SK-N-SH (cell line): ENCODE measurements around the gene SH3RF1. TPM values are rescaled to one million over a fixed set of nuclear protein-coding genes. Genes with fewer than 3 reads are reported as not detected.

Experiments used
- CTCF ChIA-PET: fragments of 300-600, 350-600 bp; formaldehyde crosslinking; extraction: SDS; loops from one replicate; lab custom pipeline; 2021; lab: Yijun Ruan, JAX
- POLR2A ChIA-PET: fragments of 350-600 bp; sonication (Branson Sonifier 250); formaldehyde crosslinking; extraction: SDS; loops from one replicate; lab custom pipeline; 2020; ENCODE audit warnings: antibody characterized with exemption, inconsistent platforms; lab: Yijun Ruan, JAX
- DNase-seq: peaks from one replicate; pipeline ENCODE4 v3.0.0; 2012
- H2AFZ ChIP-seq: fragments of 200-600 bp; sonication (generic); 2 replicates; pipeline ENCODE4 v1.8.1; 2016; ENCODE audit warnings: antibody characterized with exemption, mild to moderate bottlenecking, low read depth
- H3F3A ChIP-seq: fragments of 200-600 bp; sonication (generic); replicated peaks from 2 replicates; pipeline ENCODE3; 2016; ENCODE audit warnings: antibody characterized with exemption, mild to moderate bottlenecking; ENCODE audit not compliant: insufficient read depth
- H3K27ac ChIP-seq, 2 experiments: fragments of 200-500 bp in 1 of 2; fragments of 200-600 bp in 1 of 2; sonication (Bioruptor generic) in 1 of 2; sonication (generic), shearing (Covaris generic) in 1 of 2; 2 replicates each; pipeline versions ENCODE4 v1.5.1 to v1.6.1; 2014 to 2016; ENCODE audit warnings: low read depth in 2 of 2, inconsistent platforms in 1 of 2, low read length in 1 of 2, mild to moderate bottlenecking in 1 of 2, mixed read lengths in 1 of 2
- H3K27me3 ChIP-seq: fragments of 200-600 bp; sonication (generic), shearing (Covaris generic); 2 replicates; pipeline ENCODE4 v1.6.1; 2016; ENCODE audit warnings: mixed run types; ENCODE audit not compliant: insufficient read depth
- H3K36me3 ChIP-seq, 2 experiments: fragments of 200-500 bp in 1 of 2; fragments of 200-600 bp in 1 of 2; sonication (Bioruptor generic) in 1 of 2; sonication (generic) in 1 of 2; replicated peaks in 1 of 2; 2 replicates each; pipeline versions ENCODE3 to v1.5.1; 2014 to 2016; ENCODE audit warnings: low read length in 1 of 2, mild to moderate bottlenecking in 1 of 2; ENCODE audit not compliant: insufficient read depth in 2 of 2, control insufficient read depth in 1 of 2
- H3K4me1 ChIP-seq, 2 experiments: fragments of 200-500 bp in 1 of 2; fragments of 200-600 bp in 1 of 2; sonication (Bioruptor generic) in 1 of 2; sonication (generic), shearing (Covaris generic) in 1 of 2; 2 replicates each; pipeline versions ENCODE4 v1.5.1 to v1.6.1; 2014 to 2016; ENCODE audit warnings: low read depth in 1 of 2, low read length in 1 of 2, mixed run types in 1 of 2; ENCODE audit not compliant: insufficient read depth in 2 of 2, control insufficient read depth in 1 of 2
- H3K4me2 ChIP-seq: fragments of 200-600 bp; sonication (generic), shearing (Covaris generic); 2 replicates; pipeline ENCODE4 v1.6.1; 2017; ENCODE audit warnings: mixed run types
- H3K4me3 ChIP-seq, 2 experiments: fragments of 200-500 bp in 1 of 2; fragments of 200-600 bp in 1 of 2; sonication (Bioruptor generic) in 1 of 2; sonication (generic), shearing (Covaris generic) in 1 of 2; 2 replicates each; pipeline versions ENCODE4 v1.5.1 to v1.8.1; 2014 to 2016; ENCODE audit warnings: low read depth in 2 of 2, inconsistent platforms in 1 of 2, low read length in 1 of 2, mild to moderate bottlenecking in 1 of 2, mixed read lengths in 1 of 2, moderate library complexity in 1 of 2
- H3K79me2 ChIP-seq: fragments of 200-600 bp; sonication (generic); 2 replicates; pipeline ENCODE4 v1.8.1; 2017; ENCODE audit warnings: mild to moderate bottlenecking; ENCODE audit not compliant: insufficient read depth
- H3K9ac ChIP-seq: fragments of 200-600 bp; sonication (generic); 2 replicates; pipeline ENCODE4 v1.6.1; 2017; ENCODE audit warnings: mixed run types
- H3K9me2 ChIP-seq: fragments of 200-600 bp; sonication (generic); 2 replicates; pipeline ENCODE4 v1.6.1; 2017; ENCODE audit warnings: mixed run types
- H3K9me3 ChIP-seq: fragments of 200-600 bp; sonication (generic); 2 replicates; pipeline ENCODE4 v1.6.1; 2017; ENCODE audit warnings: mixed run types, mild to moderate bottlenecking, moderate library complexity
- H4K20me1 ChIP-seq: fragments of 200-600 bp; sonication (generic); 2 replicates; pipeline ENCODE4 v1.6.1; 2017; ENCODE audit warnings: mild to moderate bottlenecking, mixed run types; ENCODE audit not compliant: insufficient read depth
- FOXM1 ChIP-seq: IDR thresholded peaks from 2 replicates; pipeline ENCODE4 v1.4.0; 2012; ENCODE audit warnings: low read depth, mild to moderate bottlenecking
- GATA2 ChIP-seq: sonication (generic); formaldehyde crosslinking; IDR thresholded peaks from 2 replicates; pipeline ENCODE4 v1.5.0; 2020; ENCODE audit warnings: mild to moderate bottlenecking, missing genetic modification reagents
- MEF2A ChIP-seq: IDR thresholded peaks from 2 replicates; pipeline ENCODE4 v1.4.0; 2012; ENCODE audit warnings: low read depth, borderline replicate concordance
- MXI1 ChIP-seq: IDR thresholded peaks from 2 replicates; pipeline ENCODE4 v1.6.1; 2012; ENCODE audit warnings: mild to moderate bottlenecking, low read depth, low read length, improper control_type of control experiment
- PBX3 ChIP-seq: IDR thresholded peaks from 2 replicates; pipeline ENCODE4; 2012
- RFX5 ChIP-seq: IDR thresholded peaks from 2 replicates; pipeline ENCODE4 v1.6.1; 2012; ENCODE audit warnings: mild to moderate bottlenecking, improper control_type of control experiment, low read length
- TEAD4 ChIP-seq: IDR thresholded peaks from 2 replicates; pipeline ENCODE4 v1.4.0; 2012; ENCODE audit warnings: mild to moderate bottlenecking, borderline replicate concordance; ENCODE audit not compliant: insufficient read depth
- WGBS: methylation state at CpG from one replicate; pipeline ENCODE4 v1.1.6; 2017; ENCODE audit warnings: low lambda C conversion rate; 5-methylcytosine and 5-hydroxymethylcytosine counted together
- polyA plus RNA-seq, 3 experiments: library from polyadenylated mRNA; depleted of rRNA; stranded (reverse); fragments of >200 nt; gene quantifications; 2 replicates each; pipeline ENCODE4 v1.2.3, GENCODE V29; 2012
- TF ChIP-seq, protein P1 (sequence below): IDR thresholded peaks from 2 replicates; pipeline ENCODE4 v1.6.1; 2012; ENCODE audit warnings: mild to moderate bottlenecking, low read depth, low read length, moderate library complexity
- TF ChIP-seq, protein P2 (sequence below): IDR thresholded peaks from 2 replicates; pipeline ENCODE4 v1.4.0; 2012; ENCODE audit warnings: low read depth, borderline replicate concordance

Gene SH3RF1
- polyA plus RNA-seq, 1 of the 3 experiments (the other 2 are of a cell fraction) = 22.0 TPM

- no peak for DNase-seq
- CTCF ChIA-PET = interaction anchor here (1.7 kb wide), 1 partner anchor 12 kb away, joined by 4 read pairs; no protein-coding TSS in a partner anchor
- WGBS = 94% methylated on average over 1 of the region's 1 CpG
- Histone ChIP-seq H3K27me3 (no peaks in the 10 kb centered on the region), H3F3A (peaks cover 73% of the 10 kb centered on the region), H3K4me2 (no peak overlapping the region), H3K9ac (no peak overlapping the region), H3K9me2 (no peaks in the 10 kb centered on the region), H3K9me3 (no peaks in the 10 kb centered on the region), H4K20me1 (peaks cover 7% of the 10 kb centered on the region; the same call in 1 of the 2 replicates)
- TF ChIP-seq GATA2 (CRISPR knock-in tag) (no peak), MEF2A (no peak), MXI1 (no peak), TEAD4 (no peak), FOXM1 (no peak)
- TF ChIP-seq, protein P1, sequence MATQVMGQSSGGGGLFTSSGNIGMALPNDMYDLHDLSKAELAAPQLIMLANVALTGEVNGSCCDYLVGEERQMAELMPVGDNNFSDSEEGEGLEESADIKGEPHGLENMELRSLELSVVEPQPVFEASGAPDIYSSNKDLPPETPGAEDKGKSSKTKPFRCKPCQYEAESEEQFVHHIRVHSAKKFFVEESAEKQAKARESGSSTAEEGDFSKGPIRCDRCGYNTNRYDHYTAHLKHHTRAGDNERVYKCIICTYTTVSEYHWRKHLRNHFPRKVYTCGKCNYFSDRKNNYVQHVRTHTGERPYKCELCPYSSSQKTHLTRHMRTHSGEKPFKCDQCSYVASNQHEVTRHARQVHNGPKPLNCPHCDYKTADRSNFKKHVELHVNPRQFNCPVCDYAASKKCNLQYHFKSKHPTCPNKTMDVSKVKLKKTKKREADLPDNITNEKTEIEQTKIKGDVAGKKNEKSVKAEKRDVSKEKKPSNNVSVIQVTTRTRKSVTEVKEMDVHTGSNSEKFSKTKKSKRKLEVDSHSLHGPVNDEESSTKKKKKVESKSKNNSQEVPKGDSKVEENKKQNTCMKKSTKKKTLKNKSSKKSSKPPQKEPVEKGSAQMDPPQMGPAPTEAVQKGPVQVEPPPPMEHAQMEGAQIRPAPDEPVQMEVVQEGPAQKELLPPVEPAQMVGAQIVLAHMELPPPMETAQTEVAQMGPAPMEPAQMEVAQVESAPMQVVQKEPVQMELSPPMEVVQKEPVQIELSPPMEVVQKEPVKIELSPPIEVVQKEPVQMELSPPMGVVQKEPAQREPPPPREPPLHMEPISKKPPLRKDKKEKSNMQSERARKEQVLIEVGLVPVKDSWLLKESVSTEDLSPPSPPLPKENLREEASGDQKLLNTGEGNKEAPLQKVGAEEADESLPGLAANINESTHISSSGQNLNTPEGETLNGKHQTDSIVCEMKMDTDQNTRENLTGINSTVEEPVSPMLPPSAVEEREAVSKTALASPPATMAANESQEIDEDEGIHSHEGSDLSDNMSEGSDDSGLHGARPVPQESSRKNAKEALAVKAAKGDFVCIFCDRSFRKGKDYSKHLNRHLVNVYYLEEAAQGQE = no peak
- TF ChIP-seq, protein P2, sequence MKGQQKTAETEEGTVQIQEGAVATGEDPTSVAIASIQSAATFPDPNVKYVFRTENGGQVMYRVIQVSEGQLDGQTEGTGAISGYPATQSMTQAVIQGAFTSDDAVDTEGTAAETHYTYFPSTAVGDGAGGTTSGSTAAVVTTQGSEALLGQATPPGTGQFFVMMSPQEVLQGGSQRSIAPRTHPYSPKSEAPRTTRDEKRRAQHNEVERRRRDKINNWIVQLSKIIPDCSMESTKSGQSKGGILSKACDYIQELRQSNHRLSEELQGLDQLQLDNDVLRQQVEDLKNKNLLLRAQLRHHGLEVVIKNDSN = no peak
- TF ChIP-seq, all 33 proteins: peak for 0
- Histone ChIP-seq H3K27ac (peak overlapping the region in 1 of 2 experiments; percentile 98; a peak in 3 of 4 replicates), H2AFZ (no peak overlapping the region), H3K4me3 (no peak overlapping the region), H3K36me3 (peaks cover 0 to 18% of the 10 kb centered on the region in 2 experiments), H3K79me2 (peaks cover 86% of the 10 kb centered on the region), H3K4me1 (peaks cover 4 to 21% of the 10 kb centered on the region in 2 experiments)
- POLR2A ChIA-PET = no interaction called here
These were observed 42.7 kb downstream of the SH3RF1 start for GRCh38 chr4:169228076-169228475.

- H3F3A ChIP-seq = peaks cover 62% of the 10 kb centered on the region
These were observed 44.2 kb downstream of the SH3RF1 start for GRCh38 chr4:169226565-169226964.

More at GRCh38 chr4:169226565-169226964, 44.2 kb downstream of the SH3RF1 start:
- H3K27me3 ChIP-seq = no peaks in the 10 kb centered on the region
- no peak overlapping the region for H2AFZ ChIP-seq
- TF ChIP-seq, protein P1 = no peak
- TF ChIP-seq RFX5 (no peak), PBX3 (peak; percentile 39; the same call in 1 of the 2 replicates), MXI1 (no peak)
- peak overlapping the region; percentile 78; the same call in 1 of the 2 replicates for H3K4me2 ChIP-seq
- peaks cover 85% of the 10 kb centered on the region for H3K79me2 ChIP-seq
- H3K9me3 ChIP-seq = no peaks in the 10 kb centered on the region
- H4K20me1 ChIP-seq = peaks cover under 1% of the 10 kb centered on the region; the same call in 1 of the 2 replicates
- peak overlapping the region; percentile 80 to 98; a peak in 3 of 4 replicates for H3K27ac ChIP-seq
- ChIA-PET CTCF (no interaction called here), POLR2A (no interaction called here)
- H3K4me1 ChIP-seq = peaks cover 4 to 21% of the 10 kb centered on the region in 2 experiments
- H3K4me3 ChIP-seq = no peak overlapping the region
- no peaks in the 10 kb centered on the region for H3K9me2 ChIP-seq
- H3K9ac ChIP-seq = peak overlapping the region; percentile 40; the same call in 1 of the 2 replicates
- no peak for DNase-seq
- H3K36me3 ChIP-seq = peaks cover 0 to 24% of the 10 kb centered on the region in 2 experiments
